Neural progenitor cell (in vitro differentiated cells): ENCODE results near the gene AFF4.
"Not testable (repeated sequence)": the region's sequence is repeated elsewhere in the genome, so short reads cannot be mapped to it uniquely, and the experiment has no call there.

Experiments used
- EZH2 ChIP-seq: fragments of 200-600 bp; sonication (generic); IDR thresholded peaks from 2 replicates; pipeline ENCODE4 v1.6.1; 2017; ENCODE audit warnings: antibody characterized with exemption, mild to moderate bottlenecking, moderate library complexity
- TF ChIP-seq, protein P1 (sequence below): fragments of 200-600 bp; sonication (generic); IDR thresholded peaks from 2 replicates; pipeline ENCODE4 v1.5.1; 2017; ENCODE audit warnings: antibody characterized with exemption, mild to moderate bottlenecking

DNA sequence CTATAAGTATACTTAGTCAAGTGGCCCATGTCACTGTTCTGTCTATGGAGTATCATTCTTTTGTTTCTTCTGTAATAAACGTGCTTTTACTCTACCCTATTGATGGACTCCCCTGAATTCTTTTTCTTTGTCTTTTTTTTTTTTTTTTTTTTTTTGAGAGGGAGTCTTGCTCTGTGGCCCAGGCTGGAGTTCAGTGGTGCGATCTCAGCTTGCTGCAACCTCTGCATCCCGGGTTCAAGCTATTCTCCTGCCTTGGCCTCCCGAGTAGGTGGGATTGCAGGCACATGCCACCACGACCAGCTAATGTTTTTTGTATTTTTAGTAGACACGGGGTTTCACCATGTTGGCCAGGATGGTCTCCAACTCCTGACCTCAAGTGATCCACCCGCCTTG, 9.0 kb upstream of the AFF4 start:
- TF ChIP-seq, protein P1, sequence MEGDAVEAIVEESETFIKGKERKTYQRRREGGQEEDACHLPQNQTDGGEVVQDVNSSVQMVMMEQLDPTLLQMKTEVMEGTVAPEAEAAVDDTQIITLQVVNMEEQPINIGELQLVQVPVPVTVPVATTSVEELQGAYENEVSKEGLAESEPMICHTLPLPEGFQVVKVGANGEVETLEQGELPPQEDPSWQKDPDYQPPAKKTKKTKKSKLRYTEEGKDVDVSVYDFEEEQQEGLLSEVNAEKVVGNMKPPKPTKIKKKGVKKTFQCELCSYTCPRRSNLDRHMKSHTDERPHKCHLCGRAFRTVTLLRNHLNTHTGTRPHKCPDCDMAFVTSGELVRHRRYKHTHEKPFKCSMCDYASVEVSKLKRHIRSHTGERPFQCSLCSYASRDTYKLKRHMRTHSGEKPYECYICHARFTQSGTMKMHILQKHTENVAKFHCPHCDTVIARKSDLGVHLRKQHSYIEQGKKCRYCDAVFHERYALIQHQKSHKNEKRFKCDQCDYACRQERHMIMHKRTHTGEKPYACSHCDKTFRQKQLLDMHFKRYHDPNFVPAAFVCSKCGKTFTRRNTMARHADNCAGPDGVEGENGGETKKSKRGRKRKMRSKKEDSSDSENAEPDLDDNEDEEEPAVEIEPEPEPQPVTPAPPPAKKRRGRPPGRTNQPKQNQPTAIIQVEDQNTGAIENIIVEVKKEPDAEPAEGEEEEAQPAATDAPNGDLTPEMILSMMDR = not testable (repeated sequence)
- TF ChIP-seq EZH2 = not testable (repeated sequence)
